ENCODE results near the gene DIS3L2. TPM values are rescaled to one million over a fixed set of nuclear protein-coding genes. Genes with fewer than 3 reads are reported as not detected.

The DIS3L2 gene
- total RNA-seq, 1 donor from 2014 or later, result 14.1 TPM

DNA sequence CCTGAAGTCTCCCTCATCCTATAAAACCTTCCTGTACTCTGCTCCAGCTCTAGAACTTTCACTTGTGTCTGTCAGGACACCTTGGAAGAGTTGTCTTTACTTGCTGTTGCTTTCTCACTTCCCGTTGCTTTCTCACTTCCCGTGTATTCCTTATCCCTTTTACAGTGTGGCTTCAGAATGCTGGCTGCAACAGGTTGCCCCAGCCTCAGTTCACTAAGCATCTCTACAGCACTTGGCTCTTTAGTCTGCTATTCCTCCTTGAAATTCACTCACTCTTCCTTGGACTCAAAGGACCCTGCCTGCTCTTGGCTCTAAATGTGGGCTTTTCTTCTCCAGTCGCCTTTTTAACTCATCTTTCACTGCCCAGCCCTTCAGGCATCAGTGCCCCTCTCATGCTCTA lies 254.5 kb downstream of the DIS3L2 start:
- ATAC-seq (no peak), DNase-seq (ENCODE audit: low spot score) (no peak)

GRCh38 chr2:232218778-232219495 lies 257.4 kb downstream of the DIS3L2 start:
- ATAC-seq (no peak), DNase-seq (ENCODE audit: low spot score) (no peak)

DNA sequence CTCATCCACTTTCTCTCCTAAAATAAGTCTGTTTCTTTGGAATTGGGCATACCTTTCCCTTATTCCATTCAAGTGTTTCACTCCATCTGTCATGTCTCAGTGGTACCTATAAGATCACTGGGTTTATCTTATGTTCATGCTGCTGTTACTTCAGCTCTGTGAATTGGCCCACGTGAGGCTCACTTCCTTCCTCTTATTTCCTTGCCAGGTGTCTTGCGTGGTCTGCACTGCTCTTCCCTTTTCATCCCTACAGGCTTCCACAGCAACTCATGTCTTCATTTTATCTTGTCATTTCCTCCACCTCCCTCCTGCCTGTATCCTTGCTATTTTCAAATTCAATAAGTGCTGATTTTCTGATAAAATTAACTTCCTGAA lies 258.0 kb downstream of the DIS3L2 start:
- ATAC-seq (no peak), DNase-seq (ENCODE audit: low spot score) (no peak)

DNA sequence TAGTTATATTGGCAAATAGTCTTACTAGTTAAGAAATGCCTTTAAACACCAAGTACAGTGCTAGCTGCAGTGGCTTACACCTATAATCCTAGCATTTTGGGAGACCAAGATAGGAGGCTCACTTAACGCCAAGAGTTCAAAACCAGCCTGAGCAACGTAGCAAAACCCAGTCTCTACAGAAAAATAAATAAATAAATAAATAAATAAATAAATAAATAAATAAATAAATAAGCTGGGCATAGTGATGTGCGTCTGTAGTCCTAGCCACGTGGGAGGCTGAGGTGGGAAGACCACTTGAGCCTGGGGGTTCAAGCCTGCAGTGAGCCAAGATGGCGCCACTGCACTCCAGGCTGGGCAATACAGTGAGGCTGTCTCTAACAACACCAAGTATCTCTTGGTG lies 258.4 kb downstream of the DIS3L2 start:
- DNase-seq (ENCODE audit: low spot score) (no peak), ATAC-seq (no peak)

DNA sequence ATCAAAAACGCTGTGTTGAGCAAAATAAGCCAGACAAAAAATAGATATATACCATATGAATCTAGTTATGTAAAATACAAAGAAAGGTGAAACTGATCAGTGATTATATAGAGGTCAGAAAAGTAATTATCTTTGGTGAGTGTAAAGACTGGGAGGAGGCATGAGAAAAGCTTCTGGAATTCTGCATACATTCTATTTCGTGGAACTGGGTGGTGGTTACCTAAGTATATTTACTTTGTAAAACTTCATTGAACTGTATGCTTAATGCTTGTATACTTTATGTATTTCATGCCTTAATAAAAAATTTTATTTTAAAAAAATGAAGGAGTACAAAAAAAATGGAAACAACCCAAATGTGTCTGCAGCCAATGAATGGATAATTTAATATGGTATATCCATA lies 263.9 kb downstream of the DIS3L2 start:
- DNase-seq (ENCODE audit: low spot score) (no peak), ATAC-seq (no peak)

GRCh38 chr2:232225895-232226294 lies 264.4 kb downstream of the DIS3L2 start:
- DNase-seq (ENCODE audit: low spot score), result no peak
- no peak for ATAC-seq

GRCh38 chr2:232228332-232228731 lies 266.8 kb downstream of the DIS3L2 start:
- ATAC-seq (no peak), DNase-seq (ENCODE audit: low spot score) (no peak)

DNA sequence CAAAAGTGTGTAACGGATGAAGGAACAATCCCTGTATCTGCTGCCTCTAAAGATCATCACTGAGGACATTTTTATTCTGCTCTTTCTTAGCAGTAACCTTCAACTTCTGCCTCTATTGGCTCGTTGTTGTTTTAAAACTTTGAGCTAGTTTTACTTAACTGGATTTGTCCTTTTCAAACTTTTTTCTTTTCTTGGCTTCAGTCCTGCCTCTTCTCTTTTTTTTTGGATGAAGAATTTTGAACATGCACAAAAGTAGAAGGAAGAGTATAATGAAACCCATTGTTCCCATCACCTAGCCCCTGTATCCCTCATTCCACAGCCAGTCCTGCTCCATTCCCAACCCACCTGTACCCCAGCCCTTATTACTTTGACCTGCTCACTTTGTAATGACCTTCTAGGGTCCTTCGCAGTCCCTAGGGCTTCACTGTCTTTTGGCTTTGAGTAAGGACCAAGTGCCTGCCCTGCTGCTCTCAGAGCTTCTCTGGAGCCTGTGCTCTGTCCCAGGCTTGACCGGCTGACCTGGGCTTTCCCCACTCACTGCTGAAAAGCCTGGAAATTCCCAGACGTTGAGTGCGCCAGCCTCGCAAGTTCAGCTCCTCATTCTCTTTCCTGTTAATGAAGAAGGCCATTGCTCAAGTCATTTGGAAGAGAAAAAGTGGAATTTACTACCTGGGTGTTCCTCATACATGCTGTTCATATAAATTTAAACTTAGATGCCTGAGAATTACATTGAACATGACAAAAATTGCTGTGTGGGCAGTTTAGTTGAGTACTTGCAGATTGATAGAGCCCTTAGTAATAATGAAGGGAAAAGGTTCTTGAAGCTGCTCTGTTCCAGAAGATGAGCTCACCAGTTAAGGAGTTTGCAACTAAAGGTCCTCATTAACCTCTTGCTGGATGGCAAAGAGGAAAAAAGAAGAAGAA lies 267.7 kb downstream of the DIS3L2 start:
- DNase-seq (ENCODE audit: low spot score), result no peak
- no peak for ATAC-seq

GRCh38 chr2:232229911-232230310 lies 268.4 kb downstream of the DIS3L2 start:
- DNase-seq (ENCODE audit: low spot score) (no peak), ATAC-seq (no peak)

DNA sequence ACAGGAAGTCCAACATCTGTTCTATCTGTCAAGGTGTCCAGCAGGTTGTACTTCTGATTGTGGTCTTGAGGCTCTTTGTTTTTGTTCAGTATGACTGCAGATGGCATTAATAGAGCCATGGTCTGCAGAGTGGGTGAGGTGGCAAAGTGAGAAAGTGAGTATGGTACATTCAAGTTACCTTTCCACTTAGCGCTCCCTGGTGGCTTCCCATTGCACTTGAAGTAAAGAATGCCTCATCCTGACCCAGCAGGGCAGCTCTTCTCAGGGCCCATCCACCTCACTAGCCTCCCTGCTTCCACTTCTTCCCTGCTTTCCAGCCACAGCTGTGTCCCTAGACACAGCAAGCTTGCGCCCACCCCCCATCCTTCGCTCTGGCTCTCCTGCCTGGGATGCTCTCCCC lies 269.0 kb downstream of the DIS3L2 start:
- ATAC-seq, result peak; percentile 53
- DNase-seq (ENCODE audit: low spot score), result no peak

DNA sequence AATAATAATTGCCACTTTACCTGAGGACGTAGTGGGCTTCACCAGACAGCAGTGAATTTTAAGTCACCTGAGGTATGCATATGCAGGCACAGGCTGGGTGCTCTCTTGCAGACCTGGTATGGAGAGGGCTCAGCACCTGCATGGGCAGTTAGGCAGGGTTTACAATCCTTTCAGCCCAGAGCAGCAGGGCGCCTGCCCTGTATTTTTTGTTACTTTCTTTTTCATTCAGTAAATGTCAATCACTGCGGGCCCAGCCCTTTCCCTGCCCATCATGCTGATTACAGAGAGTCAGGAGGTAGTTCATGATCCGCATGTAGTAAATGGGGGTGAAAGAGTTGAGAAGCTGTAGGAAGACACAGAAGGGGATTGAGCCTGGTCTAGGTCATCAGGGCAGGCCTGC lies 270.0 kb downstream of the DIS3L2 start:
- DNase-seq (ENCODE audit: low spot score) (no peak), ATAC-seq (no peak)

DNA sequence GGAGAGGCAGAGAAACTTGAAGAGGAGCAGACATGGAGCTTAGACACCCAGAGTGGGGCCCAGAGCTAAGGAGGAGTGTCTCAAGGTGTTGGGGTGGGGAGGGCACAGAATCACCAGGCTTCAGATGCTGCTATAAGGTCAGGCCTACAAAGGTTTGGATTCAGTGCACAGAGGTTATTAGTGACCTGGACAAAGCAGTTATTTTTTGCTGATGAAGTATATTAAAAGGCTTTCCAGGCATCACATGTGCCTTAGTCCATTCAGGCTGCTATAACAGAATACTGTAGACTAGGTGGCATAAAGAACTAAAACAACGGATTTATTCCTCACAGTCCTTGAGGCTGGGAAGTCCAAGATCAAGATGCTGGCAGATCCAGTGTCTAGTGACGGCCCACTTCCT lies 271.4 kb downstream of the DIS3L2 start:
- no peak for ATAC-seq

GRCh38 chr2:232234922-232235615 lies 273.6 kb downstream of the DIS3L2 start:
- DNase-seq (ENCODE audit: low spot score), result no peak
- no peak for ATAC-seq

More for the DNA sequence above, 271.4 kb downstream of the DIS3L2 start:
- no peak for DNase-seq (ENCODE audit: low spot score)

GRCh38 chr2:232235716-232236115 lies 274.2 kb downstream of the DIS3L2 start:
- DNase-seq (ENCODE audit: low spot score) (no peak), ATAC-seq (peak; percentile 80)

GRCh38 chr2:232236200-232236599 lies 274.7 kb downstream of the DIS3L2 start:
- DNase-seq (ENCODE audit: low spot score) (no peak), ATAC-seq (peak; percentile 65)

DNA sequence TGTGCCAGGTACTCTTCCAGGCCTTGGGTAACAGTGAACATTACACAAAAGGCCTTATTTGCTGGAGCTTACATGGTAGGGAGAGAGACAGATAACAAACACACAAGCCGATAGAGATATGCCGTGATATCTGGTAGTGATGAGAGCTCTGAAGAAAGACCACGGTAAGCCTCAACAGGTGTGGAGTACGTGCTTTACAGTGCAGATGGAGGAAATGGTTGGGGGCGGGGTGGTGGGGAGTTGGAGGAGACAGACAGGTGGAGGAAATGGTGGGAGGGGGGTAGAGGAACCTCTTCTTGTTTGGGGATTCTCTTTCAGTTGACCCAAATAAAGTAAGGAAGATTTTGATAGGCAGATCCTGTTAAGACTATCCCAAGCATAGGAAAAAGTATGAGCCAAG lies 276.0 kb downstream of the DIS3L2 start:
- no peak for ATAC-seq
- no peak for DNase-seq (ENCODE audit: low spot score)

GRCh38 chr2:232238108-232238507 lies 276.6 kb downstream of the DIS3L2 start:
- no peak for ATAC-seq
- DNase-seq (ENCODE audit: low spot score), result no peak

DNA sequence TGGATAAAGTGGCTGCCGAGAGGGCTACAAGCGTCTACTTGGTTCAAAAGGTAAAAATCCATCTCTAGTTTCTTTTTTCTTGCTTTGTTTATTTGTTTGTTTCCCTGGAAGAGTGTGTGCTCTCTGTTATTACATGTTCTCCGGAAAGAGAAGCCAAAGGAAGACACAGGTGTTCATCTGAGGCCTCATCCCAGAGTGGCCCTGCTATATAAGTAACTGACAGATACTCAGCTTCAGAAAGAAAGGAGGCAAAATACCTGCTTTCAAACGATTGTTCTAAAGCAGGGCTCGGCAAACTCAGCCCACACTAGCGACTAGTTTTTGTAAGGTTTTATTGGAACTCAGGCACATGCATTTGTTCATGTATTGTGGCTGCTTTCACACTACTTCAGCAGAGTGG lies 277.1 kb downstream of the DIS3L2 start:
- ATAC-seq (no peak), DNase-seq (ENCODE audit: low spot score) (no peak)

- DNase-seq (ENCODE audit: low spot score) (peak; percentile 8), ATAC-seq (no peak)
Observed at GRCh38 chr2:232239951-232240681, 278.6 kb downstream of the DIS3L2 start.

GRCh38 chr2:232240906-232241305 lies 279.4 kb downstream of the DIS3L2 start:
- no peak for ATAC-seq
- peak; percentile 22 for DNase-seq (ENCODE audit: low spot score)

DNA sequence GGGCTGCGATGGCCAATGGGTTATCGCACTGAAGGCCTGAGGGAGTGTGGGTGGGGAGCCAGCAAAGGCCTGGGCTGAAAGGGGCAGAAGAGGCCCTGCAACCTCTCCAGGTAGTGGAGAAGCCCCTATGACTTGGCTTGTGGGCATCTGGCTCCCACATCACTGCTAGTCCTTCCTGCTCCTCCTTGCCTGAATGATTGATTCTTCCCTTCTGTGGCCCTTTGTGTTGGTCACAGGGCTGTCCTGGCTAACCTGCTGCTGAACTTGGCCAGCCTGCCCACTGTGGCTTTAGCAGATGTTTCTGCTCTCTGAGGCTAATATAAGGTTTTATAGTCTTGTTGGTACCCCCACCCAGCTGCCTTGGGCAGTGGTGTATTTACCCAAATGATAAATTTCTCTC lies 280.8 kb downstream of the DIS3L2 start:
- no peak for ATAC-seq

More for the DNA sequence above, 280.8 kb downstream of the DIS3L2 start:
- DNase-seq (ENCODE audit: low spot score), result peak; percentile 15

Measured in left lobe of liver (tissue), 2 donors.